A673 (cell line): ENCODE measurements around the gene NPFFR2. TPM values are rescaled to one million over a fixed set of nuclear protein-coding genes. Genes with fewer than 3 reads are reported as not detected.

Experiments
- BruUV-seq: library from RNA; stranded (reverse); fragments of 400-500 nt; replicated peaks from 2 replicates; lab custom pipeline; 2021; lab: Mats Ljungman, UMichigan
- CTCF ChIA-PET: fragments of 300-600 bp; sonication (Branson Sonifier 250); formaldehyde crosslinking; loops from one replicate; lab custom pipeline; 2022; ENCODE audit warnings: antibody characterized with exemption; lab: Charles Lee
- POLR2A ChIA-PET: fragments of 300-600 bp; sonication (Branson Sonifier 250); formaldehyde crosslinking; loops from one replicate; lab custom pipeline; 2022; ENCODE audit warnings: antibody characterized with exemption; ENCODE audit not compliant: low non-redundant PET; lab: Charles Lee
- DNase-seq: peaks from one replicate; pipeline ENCODE4 v3.0.0-alpha.2; 2015; ENCODE audit warnings: low spot score
- H3K27ac ChIP-seq: fragments of 200-600 bp; sonication (generic); 2 replicates; pipeline ENCODE4 v1.5.1; 2016; ENCODE audit warnings: mixed run types, low read depth, mild to moderate bottlenecking, mixed read lengths, antibody characterized with exemption, low read length; ENCODE audit not compliant: poor library complexity, severe bottlenecking
- H3K27me3 ChIP-seq: fragments of 200-600 bp; sonication (generic); replicated peaks from 2 replicates; pipeline ENCODE4 v1.6.1; 2017; ENCODE audit warnings: mixed run types, low read depth, mild to moderate bottlenecking, mixed read lengths, antibody characterized with exemption, low read length; ENCODE audit not compliant: insufficient read depth, poor library complexity
- H3K36me3 ChIP-seq: fragments of 200-600 bp; sonication (generic); 2 replicates; pipeline ENCODE4 v1.6.1; 2016; ENCODE audit warnings: mixed run types, mild to moderate bottlenecking, mixed read lengths, antibody characterized with exemption, low read length; ENCODE audit not compliant: insufficient read depth, poor library complexity, severe bottlenecking
- H3K4me1 ChIP-seq: fragments of 200-600 bp; sonication (generic); 2 replicates; pipeline ENCODE4 v1.6.1; 2017; ENCODE audit warnings: mixed run types, mild to moderate bottlenecking, mixed read lengths, antibody characterized with exemption, low read length; ENCODE audit not compliant: insufficient read depth, poor library complexity, severe bottlenecking
- H3K4me3 ChIP-seq: fragments of 200-600 bp; sonication (generic); 2 replicates; pipeline ENCODE4 v1.5.1; 2016; ENCODE audit warnings: low read depth, mixed run types, mild to moderate bottlenecking, mixed read lengths, low read length; ENCODE audit not compliant: poor library complexity, severe bottlenecking
- H3K9me3 ChIP-seq: fragments of 200-600 bp; sonication (generic); 2 replicates; pipeline ENCODE4 v1.6.1; 2016; ENCODE audit warnings: mixed run types, low read depth, mild to moderate bottlenecking, mixed read lengths, antibody characterized with exemption, low read length; ENCODE audit not compliant: poor library complexity, severe bottlenecking
- CTCF ChIP-seq: fragments of 300-800, 200-600 bp; sonication (generic); conservative IDR thresholded peaks from 2 replicates; pipeline ENCODE4 v1.5.1; 2017; ENCODE audit warnings: low read depth, mild to moderate bottlenecking, antibody characterized with exemption, low read length, moderate library complexity, mixed read lengths
- EZH2 ChIP-seq: fragments of 200-600 bp; sonication (generic); IDR thresholded peaks from 2 replicates; pipeline ENCODE4 v1.6.1; 2017; ENCODE audit warnings: borderline replicate concordance, low read depth, mild to moderate bottlenecking, mixed read lengths, antibody characterized with exemption, low read length; ENCODE audit not compliant: poor library complexity, severe bottlenecking
- intact Hi-C: fragments of 100-400 bp; cut with micrococcal nuclease; formaldehyde crosslinking; loops from one replicate; pipeline ENCODE4 v1.10.0; 2022; ENCODE audit not compliant: unreplicated experiment
- total RNA-seq: library from RNA; stranded (reverse); gene quantifications from 2 replicates; pipeline ENCODE4 v1.2.3, GENCODE V29; 2021

NPFFR2 gene
- total RNA-seq, 1 experiment from 2014 or later: not detected

- TF ChIP-seq EZH2 (no peak), CTCF (no peak)
- Histone ChIP-seq H3K36me3 (no peaks in the 10 kb centered on the region), H3K4me3 (no peak overlapping the region), H3K27me3 (no peaks in the 10 kb centered on the region), H3K27ac (no peak overlapping the region), H3K9me3 (no peaks in the 10 kb centered on the region), H3K4me1 (no peaks in the 10 kb centered on the region)
- DNase-seq: no peak
- ChIA-PET POLR2A (no interaction called here), CTCF (no interaction called here)
- intact Hi-C loops: no loop called here
- BruUV-seq: no TSS peak
Measured at GRCh38 chr4:72111863-72112262, 80.1 kb downstream of the NPFFR2 start.

- DNase-seq: peak; percentile 31
- Histone ChIP-seq H3K27me3 (no peaks in the 10 kb centered on the region), H3K9me3 (no peaks in the 10 kb centered on the region), H3K4me3 (no peak overlapping the region), H3K27ac (no peak overlapping the region), H3K36me3 (no peaks in the 10 kb centered on the region), H3K4me1 (no peaks in the 10 kb centered on the region)
- intact Hi-C loops: no loop called here
- POLR2A ChIA-PET: no interaction called here
- no TSS peak for BruUV-seq
- TF ChIP-seq CTCF (no peak), EZH2 (no peak)
- CTCF ChIA-PET: no interaction called here
Measured at GRCh38 chr4:72112514-72113156, 80.8 kb downstream of the NPFFR2 start.

- Histone ChIP-seq H3K4me1 (no peaks in the 10 kb centered on the region), H3K36me3 (no peaks in the 10 kb centered on the region), H3K9me3 (no peaks in the 10 kb centered on the region), H3K27me3 (no peaks in the 10 kb centered on the region), H3K4me3 (no peak overlapping the region), H3K27ac (no peak overlapping the region)
- POLR2A ChIA-PET: no interaction called here
- no peak for TF ChIP-seq EZH2
- no peak for TF ChIP-seq CTCF
- BruUV-seq: no TSS peak
- intact Hi-C loops: no loop called here
- CTCF ChIA-PET: no interaction called here
- DNase-seq: no peak
Measured at GRCh38 chr4:72118017-72118416, 86.2 kb downstream of the NPFFR2 start.
